ENCODE measurements around the gene RAB40B.

GRCh38 chr17:82693168-82693867 lies 5.2 kb downstream of the RAB40B start:
- TF ChIP-seq CTCF (IDR thresholded peaks at IDR 0.05) (no peak), POLR2A (IDR thresholded peaks at IDR 0.05) (no peak)

Measured in uterus (tissue), 2 donors.